GM06990 (cell line): ENCODE results near the gene GRID2.

Experiments used
- DNase-seq: peaks from one replicate; pipeline ENCODE4 v3.0.0-alpha.2; 2011; ENCODE audit not compliant: insufficient read length; ENCODE audit errors: extremely low read depth
- H3K27me3 ChIP-seq: replicated peaks from 2 replicates; pipeline ENCODE4 v1.6.0; 2011; ENCODE audit warnings: low read length; ENCODE audit not compliant: control insufficient read depth, insufficient read depth
- H3K36me3 ChIP-seq: 2 replicates; pipeline ENCODE4 v1.5.1; 2011; ENCODE audit warnings: low read length; ENCODE audit not compliant: control insufficient read depth, insufficient read depth
- H3K4me3 ChIP-seq: replicated peaks from 2 replicates; pipeline ENCODE4 v1.5.1; 2011; ENCODE audit warnings: low read depth, mild to moderate bottlenecking, control low read depth, low read length
- CTCF ChIP-seq: IDR thresholded peaks from 2 replicates; pipeline ENCODE4 v1.5.1; 2011; ENCODE audit warnings: low read length, control low read depth, mild to moderate bottlenecking, inconsistent platforms; ENCODE audit not compliant: insufficient read depth, poor library complexity, severe bottlenecking

The GRID2 gene

DNA sequence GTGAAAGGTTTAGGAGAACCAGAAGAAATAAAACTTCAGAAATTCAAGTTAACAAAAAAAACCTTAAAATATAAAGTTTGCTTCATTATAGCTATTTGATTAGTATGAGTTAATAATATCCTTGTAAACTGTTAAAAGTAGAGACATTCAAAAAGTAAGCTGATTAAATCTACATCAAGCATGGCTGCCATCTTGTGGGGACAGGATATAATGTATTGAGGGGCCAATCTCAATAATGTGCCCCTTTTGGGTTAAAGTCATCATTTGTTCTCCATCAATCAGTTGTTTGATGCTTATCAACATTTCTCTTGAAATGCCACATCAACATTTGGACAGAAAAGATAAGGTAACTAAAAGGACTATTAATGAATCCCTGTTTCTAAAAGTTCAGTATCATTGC lies 4.6 kb upstream of the GRID2 start:
- Histone ChIP-seq H3K4me3 (no peak overlapping the region), H3K36me3 (no peaks in the 10 kb centered on the region), H3K27me3 (no peaks in the 10 kb centered on the region)
- no peak for TF ChIP-seq CTCF
- DNase-seq: no peak

DNA sequence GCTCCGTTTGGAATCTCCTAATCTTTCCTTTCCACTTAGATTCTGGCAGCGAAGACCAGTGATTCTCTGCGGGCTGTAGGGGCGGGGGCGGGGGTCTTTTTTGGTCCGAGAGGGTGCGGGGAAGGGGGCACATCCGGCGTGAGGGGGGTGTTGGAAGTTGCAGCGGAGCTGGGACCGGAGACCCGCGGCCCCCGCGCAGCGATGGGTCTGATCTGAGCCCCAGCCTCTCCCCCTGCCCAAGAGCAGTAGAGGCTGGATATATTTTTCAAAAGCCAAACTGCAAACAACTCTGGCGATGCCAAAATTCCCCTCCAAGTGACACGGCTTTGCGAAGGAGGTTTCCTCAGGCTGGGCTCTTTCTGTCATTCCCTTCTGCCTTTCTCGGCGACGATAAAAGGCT lies 355 bp downstream of the GRID2 start:
- no peak for TF ChIP-seq CTCF
- Histone ChIP-seq H3K36me3 (no peaks in the 10 kb centered on the region), H3K4me3 (no peak overlapping the region), H3K27me3 (no peaks in the 10 kb centered on the region)
- DNase-seq: no peak

DNA sequence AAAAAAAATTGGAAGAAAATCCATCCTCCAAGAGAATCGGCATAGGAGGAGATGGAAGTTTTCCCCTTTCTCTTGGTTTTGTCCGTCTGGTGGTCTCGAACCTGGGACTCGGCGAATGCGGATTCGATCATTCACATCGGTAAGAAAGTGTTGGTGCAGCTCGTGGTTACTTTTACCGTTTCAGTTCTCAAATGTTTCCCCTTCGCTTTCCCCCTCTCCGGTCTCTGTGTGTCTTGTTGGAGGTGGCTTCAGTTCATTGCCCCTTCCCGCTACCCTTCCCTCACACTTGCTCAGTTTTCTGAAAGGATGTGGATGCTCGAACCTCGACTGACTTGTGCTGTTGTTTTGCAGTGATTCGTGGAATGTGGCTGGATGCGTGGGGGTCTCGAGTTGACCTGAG lies 840 bp downstream of the GRID2 start:
- no peak overlapping the region for H3K4me3 ChIP-seq
- H3K27me3 ChIP-seq: no peaks in the 10 kb centered on the region
- TF ChIP-seq CTCF: no peak

GRCh38 chr4:92305148-92305877 lies 1.5 kb downstream of the GRID2 start:
- H3K4me3 ChIP-seq: no peak overlapping the region
- no peaks in the 10 kb centered on the region for H3K27me3 ChIP-seq
- TF ChIP-seq CTCF: no peak
- no peak for DNase-seq
- no peaks in the 10 kb centered on the region for H3K36me3 ChIP-seq

More for the DNA sequence above, 840 bp downstream of the GRID2 start:
- no peaks in the 10 kb centered on the region for H3K36me3 ChIP-seq
- DNase-seq: no peak

GRCh38 chr4:92305878-92306520 lies 2.2 kb downstream of the GRID2 start:
- H3K4me3 ChIP-seq: no peak overlapping the region
- H3K27me3 ChIP-seq: no peaks in the 10 kb centered on the region
- no peak for DNase-seq
- no peaks in the 10 kb centered on the region for H3K36me3 ChIP-seq
- TF ChIP-seq CTCF: no peak
